SK-N-SH treated with all-trans-retinoic acid at 6 μM for 48 hours (cell line): ENCODE data around the gene SUN2.

Experiments used
- ATAC-seq: fragments of 200-7000 bp; cut with Tn5 transposase; 3 replicates; pipeline ENCODE4 v1.9.1; 2020; ENCODE audit warnings: mild to moderate bottlenecking, moderate library complexity
- ARNTL ChIP-seq: fragments of 450-650 bp; formaldehyde crosslinking; IDR thresholded peaks from 2 replicates; pipeline ENCODE4 v1.5.0; 2020; ENCODE audit warnings: low read depth, mild to moderate bottlenecking, moderate library complexity, borderline replicate concordance
- BACH2 ChIP-seq: fragments of 250-450 bp; sonication (Bioruptor Pico); IDR thresholded peaks from 2 replicates; pipeline ENCODE4 v1.9.0; 2021; ENCODE audit warnings: mild to moderate bottlenecking, borderline replicate concordance
- CSDC2 ChIP-seq: fragments of 250-450 bp; sonication (Bioruptor Pico); IDR thresholded peaks from 2 replicates; pipeline ENCODE4 v1.5.0; 2020; ENCODE audit warnings: mild to moderate bottlenecking, moderate library complexity
- CSRNP3 ChIP-seq: fragments of 250-450 bp; sonication (Bioruptor Pico); IDR thresholded peaks from 2 replicates; pipeline ENCODE4 v1.5.1; 2021; ENCODE audit warnings: mild to moderate bottlenecking, moderate library complexity
- ESRRG ChIP-seq: fragments of 250-450 bp; sonication (Bioruptor Pico); IDR thresholded peaks from 2 replicates; pipeline ENCODE4 v1.6.1; 2021; ENCODE audit warnings: mild to moderate bottlenecking
- ISL1 ChIP-seq: fragments of 250-450 bp; sonication (Bioruptor Pico); IDR thresholded peaks from 2 replicates; pipeline ENCODE4 v2.1.2; 2022; ENCODE audit warnings: mild to moderate bottlenecking, moderate library complexity
- OSR1 ChIP-seq: fragments of 250-450 bp; sonication (Bioruptor Pico); IDR thresholded peaks from 2 replicates; pipeline ENCODE4 v1.8.0; 2022; ENCODE audit warnings: moderate library complexity, mild to moderate bottlenecking, inconsistent platforms
- PPARA ChIP-seq: fragments of 250-450 bp; sonication (Bioruptor Pico); IDR thresholded peaks from 2 replicates; pipeline ENCODE4 v1.5.0; 2020; ENCODE audit warnings: mild to moderate bottlenecking, borderline replicate concordance
- RARB ChIP-seq: fragments of 250-450 bp; sonication (Bioruptor Pico); IDR thresholded peaks from 2 replicates; pipeline ENCODE4 v1.8.0; 2021; ENCODE audit warnings: mild to moderate bottlenecking, moderate library complexity
- SNAI2 ChIP-seq: fragments of 250-450 bp; sonication (Bioruptor Pico); IDR thresholded peaks from 2 replicates; pipeline ENCODE4 v1.5.0; 2020; ENCODE audit warnings: mild to moderate bottlenecking, moderate library complexity
- TCF4 ChIP-seq: fragments of 250-450 bp; sonication (Bioruptor Pico); IDR thresholded peaks from 2 replicates; pipeline ENCODE4 v1.8.0; 2021; ENCODE audit warnings: mild to moderate bottlenecking, moderate library complexity, borderline replicate concordance
- ZC3H10 ChIP-seq: fragments of 250-450 bp; sonication (Bioruptor Pico); IDR thresholded peaks from 2 replicates; pipeline ENCODE4 v1.5.1; 2021; ENCODE audit warnings: mild to moderate bottlenecking, moderate library complexity
- ZFP3 ChIP-seq: fragments of 250-450 bp; sonication (Bioruptor Pico); IDR thresholded peaks from 2 replicates; pipeline ENCODE4 v1.5.0; 2020; ENCODE audit warnings: mild to moderate bottlenecking, moderate library complexity
- ZFP30 ChIP-seq: fragments of 450-650 bp; formaldehyde crosslinking; IDR thresholded peaks from 2 replicates; pipeline ENCODE4 v1.5.0; 2022; ENCODE audit warnings: mild to moderate bottlenecking, moderate library complexity
- ZNF8 ChIP-seq: fragments of 450-650 bp; formaldehyde crosslinking; IDR thresholded peaks from 2 replicates; pipeline ENCODE4 v1.5.0; 2020; ENCODE audit warnings: mild to moderate bottlenecking, moderate library complexity
- TF ChIP-seq, protein P1 (sequence below): fragments of 250-450 bp; sonication (Bioruptor Pico); IDR thresholded peaks from 2 replicates; pipeline ENCODE4 v1.8.0; 2020; ENCODE audit warnings: mild to moderate bottlenecking, moderate library complexity, borderline replicate concordance
- TF ChIP-seq, protein P2 (sequence below): fragments of 250-450 bp; sonication (Bioruptor Pico); IDR thresholded peaks from 2 replicates; pipeline ENCODE4 v1.5.0; 2020; ENCODE audit warnings: mild to moderate bottlenecking, moderate library complexity
- TF ChIP-seq, protein P3 (sequence below): fragments of 250-450 bp; sonication (Bioruptor Pico); IDR thresholded peaks from 2 replicates; pipeline ENCODE4 v1.8.0; 2021; ENCODE audit warnings: low read depth, mild to moderate bottlenecking, moderate library complexity, borderline replicate concordance
- TF ChIP-seq, protein P4 (sequence below): fragments of 250-450 bp; sonication (Bioruptor Pico); IDR thresholded peaks from 2 replicates; pipeline ENCODE4 v1.5.1; 2020; ENCODE audit warnings: low read depth, mild to moderate bottlenecking, moderate library complexity

Gene SUN2

DNA sequence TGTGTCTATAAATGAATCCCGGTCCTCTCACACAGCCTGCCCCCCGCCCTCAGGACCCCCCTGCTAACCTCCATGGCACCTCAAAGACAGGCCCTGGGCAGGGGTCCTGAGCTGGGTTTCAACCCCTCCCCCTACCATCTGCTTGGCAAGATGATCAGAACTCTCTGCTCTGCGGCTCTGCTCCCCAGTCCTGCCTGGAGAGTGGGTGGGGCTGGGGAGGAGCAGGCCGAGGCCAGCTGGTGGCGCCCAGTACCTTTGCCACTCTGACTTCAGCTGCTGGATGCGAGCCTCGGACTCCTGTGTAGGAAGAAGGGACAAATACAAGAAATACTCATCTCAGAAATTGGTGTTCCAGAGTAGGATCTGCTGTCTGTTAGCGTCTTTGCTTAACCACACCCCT, 15.0 kb downstream of the SUN2 start:
- TF ChIP-seq PPARA (CRISPR knock-in tag) (no peak), ARNTL (CRISPR knock-in tag) (no peak), ISL1 (CRISPR knock-in tag) (no peak), CSRNP3 (no peak), ESRRG (CRISPR knock-in tag) (no peak)
- TF ChIP-seq, protein P1, sequence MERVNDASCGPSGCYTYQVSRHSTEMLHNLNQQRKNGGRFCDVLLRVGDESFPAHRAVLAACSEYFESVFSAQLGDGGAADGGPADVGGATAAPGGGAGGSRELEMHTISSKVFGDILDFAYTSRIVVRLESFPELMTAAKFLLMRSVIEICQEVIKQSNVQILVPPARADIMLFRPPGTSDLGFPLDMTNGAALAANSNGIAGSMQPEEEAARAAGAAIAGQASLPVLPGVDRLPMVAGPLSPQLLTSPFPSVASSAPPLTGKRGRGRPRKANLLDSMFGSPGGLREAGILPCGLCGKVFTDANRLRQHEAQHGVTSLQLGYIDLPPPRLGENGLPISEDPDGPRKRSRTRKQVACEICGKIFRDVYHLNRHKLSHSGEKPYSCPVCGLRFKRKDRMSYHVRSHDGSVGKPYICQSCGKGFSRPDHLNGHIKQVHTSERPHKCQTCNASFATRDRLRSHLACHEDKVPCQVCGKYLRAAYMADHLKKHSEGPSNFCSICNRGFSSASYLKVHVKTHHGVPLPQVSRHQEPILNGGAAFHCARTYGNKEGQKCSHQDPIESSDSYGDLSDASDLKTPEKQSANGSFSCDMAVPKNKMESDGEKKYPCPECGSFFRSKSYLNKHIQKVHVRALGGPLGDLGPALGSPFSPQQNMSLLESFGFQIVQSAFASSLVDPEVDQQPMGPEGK (CRISPR knock-in tag): no peak
- no peak for ATAC-seq

GRCh38 chr22:38740116-38740723, 15.6 kb downstream of the SUN2 start:
- ATAC-seq: no peak
- TF ChIP-seq OSR1 (CRISPR knock-in tag) (no peak), ZC3H10 (no peak), SNAI2 (CRISPR knock-in tag) (no peak), TCF4 (CRISPR knock-in tag) (no peak), PPARA (CRISPR knock-in tag) (no peak), ZFP30 (CRISPR knock-in tag) (no peak), ZNF8 (no peak)
- TF ChIP-seq, protein P2, sequence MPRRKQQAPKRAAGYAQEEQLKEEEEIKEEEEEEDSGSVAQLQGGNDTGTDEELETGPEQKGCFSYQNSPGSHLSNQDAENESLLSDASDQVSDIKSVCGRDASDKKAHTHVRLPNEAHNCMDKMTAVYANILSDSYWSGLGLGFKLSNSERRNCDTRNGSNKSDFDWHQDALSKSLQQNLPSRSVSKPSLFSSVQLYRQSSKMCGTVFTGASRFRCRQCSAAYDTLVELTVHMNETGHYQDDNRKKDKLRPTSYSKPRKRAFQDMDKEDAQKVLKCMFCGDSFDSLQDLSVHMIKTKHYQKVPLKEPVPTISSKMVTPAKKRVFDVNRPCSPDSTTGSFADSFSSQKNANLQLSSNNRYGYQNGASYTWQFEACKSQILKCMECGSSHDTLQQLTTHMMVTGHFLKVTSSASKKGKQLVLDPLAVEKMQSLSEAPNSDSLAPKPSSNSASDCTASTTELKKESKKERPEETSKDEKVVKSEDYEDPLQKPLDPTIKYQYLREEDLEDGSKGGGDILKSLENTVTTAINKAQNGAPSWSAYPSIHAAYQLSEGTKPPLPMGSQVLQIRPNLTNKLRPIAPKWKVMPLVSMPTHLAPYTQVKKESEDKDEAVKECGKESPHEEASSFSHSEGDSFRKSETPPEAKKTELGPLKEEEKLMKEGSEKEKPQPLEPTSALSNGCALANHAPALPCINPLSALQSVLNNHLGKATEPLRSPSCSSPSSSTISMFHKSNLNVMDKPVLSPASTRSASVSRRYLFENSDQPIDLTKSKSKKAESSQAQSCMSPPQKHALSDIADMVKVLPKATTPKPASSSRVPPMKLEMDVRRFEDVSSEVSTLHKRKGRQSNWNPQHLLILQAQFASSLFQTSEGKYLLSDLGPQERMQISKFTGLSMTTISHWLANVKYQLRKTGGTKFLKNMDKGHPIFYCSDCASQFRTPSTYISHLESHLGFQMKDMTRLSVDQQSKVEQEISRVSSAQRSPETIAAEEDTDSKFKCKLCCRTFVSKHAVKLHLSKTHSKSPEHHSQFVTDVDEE (CRISPR knock-in tag): no peak

- no peak for ATAC-seq
- TF ChIP-seq ARNTL (CRISPR knock-in tag) (no peak), TCF4 (CRISPR knock-in tag) (no peak), ZC3H10 (no peak), OSR1 (CRISPR knock-in tag) (no peak)
Measured at GRCh38 chr22:38739300-38740055, 16.3 kb downstream of the SUN2 start.

DNA sequence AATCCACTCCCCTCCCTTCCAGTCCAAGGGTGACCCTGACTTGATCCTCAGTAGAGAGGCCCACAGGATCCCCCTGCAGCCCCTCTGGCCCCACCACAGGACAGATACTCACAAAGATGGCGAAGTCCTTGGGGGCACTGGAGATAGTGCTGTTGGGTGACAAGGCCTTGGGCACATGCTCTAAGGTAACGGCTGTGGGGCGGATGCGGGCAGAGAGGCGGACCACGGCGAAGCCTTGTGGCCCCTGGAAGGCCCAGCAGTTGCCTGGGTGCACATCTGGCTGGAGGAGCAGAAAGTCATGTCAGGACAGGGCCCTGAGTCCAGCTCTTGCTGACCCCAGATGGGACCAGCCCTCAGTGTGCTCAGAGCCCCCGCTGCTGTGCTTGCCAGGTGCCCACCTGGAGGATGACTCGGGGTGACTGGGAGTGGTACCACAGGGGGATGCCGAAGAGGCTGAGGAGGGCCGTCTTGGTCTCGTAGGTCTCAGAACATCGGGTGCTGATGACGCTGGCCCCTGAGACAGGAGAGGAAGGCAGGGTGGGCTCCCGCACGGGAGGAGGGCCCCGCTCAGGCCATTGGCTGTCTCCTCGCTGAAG, 17.2 kb downstream of the SUN2 start:
- ATAC-seq: no peak
- TF ChIP-seq, protein P2 (CRISPR knock-in tag): no peak
- TF ChIP-seq BACH2 (no peak), ARNTL (CRISPR knock-in tag) (no peak), OSR1 (CRISPR knock-in tag) (no peak), PPARA (CRISPR knock-in tag) (no peak), ESRRG (CRISPR knock-in tag) (no peak), ZFP3 (no peak), SNAI2 (CRISPR knock-in tag) (no peak), ZC3H10 (no peak), RARB (no peak), CSDC2 (CRISPR knock-in tag) (no peak), TCF4 (CRISPR knock-in tag) (no peak)
- TF ChIP-seq, protein P3, sequence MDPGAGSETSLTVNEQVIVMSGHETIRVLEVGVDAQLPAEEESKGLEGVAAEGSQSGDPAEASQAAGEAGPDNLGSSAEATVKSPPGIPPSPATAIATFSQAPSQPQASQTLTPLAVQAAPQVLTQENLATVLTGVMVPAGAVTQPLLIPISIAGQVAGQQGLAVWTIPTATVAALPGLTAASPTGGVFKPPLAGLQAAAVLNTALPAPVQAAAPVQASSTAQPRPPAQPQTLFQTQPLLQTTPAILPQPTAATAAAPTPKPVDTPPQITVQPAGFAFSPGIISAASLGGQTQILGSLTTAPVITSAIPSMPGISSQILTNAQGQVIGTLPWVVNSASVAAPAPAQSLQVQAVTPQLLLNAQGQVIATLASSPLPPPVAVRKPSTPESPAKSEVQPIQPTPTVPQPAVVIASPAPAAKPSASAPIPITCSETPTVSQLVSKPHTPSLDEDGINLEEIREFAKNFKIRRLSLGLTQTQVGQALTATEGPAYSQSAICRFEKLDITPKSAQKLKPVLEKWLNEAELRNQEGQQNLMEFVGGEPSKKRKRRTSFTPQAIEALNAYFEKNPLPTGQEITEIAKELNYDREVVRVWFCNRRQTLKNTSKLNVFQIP (CRISPR knock-in tag): no peak
- TF ChIP-seq, protein P4, sequence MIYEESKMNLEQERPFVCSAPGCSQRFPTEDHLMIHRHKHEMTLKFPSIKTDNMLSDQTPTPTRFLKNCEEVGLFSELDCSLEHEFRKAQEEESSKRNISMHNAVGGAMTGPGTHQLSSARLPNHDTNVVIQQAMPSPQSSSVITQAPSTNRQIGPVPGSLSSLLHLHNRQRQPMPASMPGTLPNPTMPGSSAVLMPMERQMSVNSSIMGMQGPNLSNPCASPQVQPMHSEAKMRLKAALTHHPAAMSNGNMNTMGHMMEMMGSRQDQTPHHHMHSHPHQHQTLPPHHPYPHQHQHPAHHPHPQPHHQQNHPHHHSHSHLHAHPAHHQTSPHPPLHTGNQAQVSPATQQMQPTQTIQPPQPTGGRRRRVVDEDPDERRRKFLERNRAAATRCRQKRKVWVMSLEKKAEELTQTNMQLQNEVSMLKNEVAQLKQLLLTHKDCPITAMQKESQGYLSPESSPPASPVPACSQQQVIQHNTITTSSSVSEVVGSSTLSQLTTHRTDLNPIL (CRISPR knock-in tag): no peak
